ENCODE measurements around the gene HABP4.

Gene HABP4

DNA sequence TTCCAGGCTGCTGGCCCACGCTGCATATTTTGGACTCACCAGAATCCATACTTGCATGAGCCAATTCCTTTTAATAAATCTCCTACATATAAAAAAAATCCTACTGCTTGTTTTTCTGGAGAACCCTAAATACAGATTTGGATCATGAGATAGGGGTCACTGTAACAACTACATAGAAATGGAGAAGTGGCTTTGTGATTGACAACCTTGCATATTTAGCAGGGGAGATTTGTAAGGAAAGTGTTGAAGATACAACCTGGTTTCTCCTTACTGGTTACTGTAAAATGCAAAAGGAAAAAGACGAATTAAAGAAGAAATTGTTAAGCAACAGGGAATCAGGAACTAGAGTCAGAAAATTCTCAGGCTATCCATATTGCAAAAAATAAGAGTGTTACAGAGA lies 74.8 kb downstream of the HABP4 start:
- no peak for DNase-seq

DNA sequence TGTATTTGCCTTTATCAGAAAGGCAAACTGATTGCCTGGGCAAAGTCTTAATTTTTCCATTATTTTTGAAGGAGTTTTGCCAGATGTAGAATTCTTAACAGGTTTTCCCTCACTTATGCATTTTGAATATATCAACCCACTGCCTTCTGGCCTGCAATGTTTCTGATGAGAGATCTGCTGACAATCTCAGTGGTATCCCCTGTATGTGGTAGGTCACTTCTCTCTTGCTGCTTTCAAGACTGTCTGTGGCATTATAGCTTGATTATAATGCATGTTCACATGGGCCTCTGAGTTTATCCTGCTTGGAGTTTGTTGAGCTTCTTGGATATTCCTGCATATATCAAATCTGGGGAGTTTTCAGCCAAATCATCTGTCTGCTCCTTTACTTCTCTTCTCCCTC lies 82.2 kb downstream of the HABP4 start:
- no peak for DNase-seq

- no peak for DNase-seq
Observed at GRCh38 chr9:96540106-96540505, 90.1 kb downstream of the HABP4 start.

Measured in CD4-positive, alpha-beta T cell treated with Interferon gamma for 1 hour (primary cell).